HepG2 (cell line): ENCODE data around the gene TRMT1. TPM values are rescaled to one million over a fixed set of nuclear protein-coding genes. Genes with fewer than 3 reads are reported as not detected.
A peak's percentile ranks its signal among the peaks of the same experiment; 100 is the strongest.

Source experiments
- ARID2 ChIP-seq: sonication (generic); formaldehyde crosslinking; IDR thresholded peaks from 2 replicates; pipeline ENCODE4 v1.8.1; 2022; ENCODE audit warnings: mild to moderate bottlenecking, missing genetic modification reagents, borderline replicate concordance
- GABPA ChIP-seq, 2 experiments: IDR thresholded peaks; 2 replicates each; pipeline ENCODE4 v1.6.1; 2011 to 2016; ENCODE audit warnings: low read depth in 2 of 2, low read length in 1 of 2, missing biosample characterization in 1 of 2, missing genetic modification characterization in 1 of 2
- HES4 ChIP-seq: sonication (generic); formaldehyde crosslinking; IDR thresholded peaks from 2 replicates; pipeline ENCODE4 v1.9.0; 2021; ENCODE audit warnings: mild to moderate bottlenecking, missing genetic modification reagents, borderline replicate concordance
- HIVEP1 ChIP-seq: sonication (generic); formaldehyde crosslinking; IDR thresholded peaks from 2 replicates; pipeline ENCODE4 v1.4.0; 2020; ENCODE audit warnings: mild to moderate bottlenecking, missing genetic modification reagents
- HMGXB4 ChIP-seq, 2 experiments: sonication (generic) in 1 of 2; formaldehyde crosslinking in 1 of 2; IDR thresholded peaks; 2 replicates each; pipeline versions ENCODE4 v1.4.0 to v1.6.1; 2018 to 2020; ENCODE audit warnings: missing genetic modification reagents in 2 of 2, borderline replicate concordance in 1 of 2, low read depth in 1 of 2, mild to moderate bottlenecking in 1 of 2, missing biosample characterization in 1 of 2
- KAT7 ChIP-seq: IDR thresholded peaks from 2 replicates; pipeline ENCODE4 v1.6.1; 2018; ENCODE audit warnings: borderline replicate concordance, missing compliant biosample characterization
- KDM5B ChIP-seq: sonication (generic); formaldehyde crosslinking; IDR thresholded peaks from 2 replicates; pipeline ENCODE4 v1.4.0; 2020; ENCODE audit warnings: missing genetic modification reagents, mild to moderate bottlenecking, borderline replicate concordance
- MAFG ChIP-seq: sonication (generic); formaldehyde crosslinking; IDR thresholded peaks from 2 replicates; pipeline ENCODE4 v1.5.1; 2020; ENCODE audit warnings: mild to moderate bottlenecking, missing genetic modification reagents
- MLX ChIP-seq: IDR thresholded peaks from 2 replicates; pipeline ENCODE4 v1.6.1; 2016
- NFIC ChIP-seq: IDR thresholded peaks from 2 replicates; pipeline ENCODE4 v1.6.1; 2012; ENCODE audit warnings: mild to moderate bottlenecking, low read length, inconsistent platforms
- NR2F2 ChIP-seq: IDR thresholded peaks from 2 replicates; pipeline ENCODE4 v1.6.1; 2012; ENCODE audit warnings: low read depth, inconsistent platforms, borderline replicate concordance
- PAX8 ChIP-seq: sonication (generic); formaldehyde crosslinking; IDR thresholded peaks from 2 replicates; pipeline ENCODE4 v1.8.0; 2022; ENCODE audit warnings: mild to moderate bottlenecking, missing genetic modification reagents, borderline replicate concordance
- PPARG ChIP-seq: conservative IDR thresholded peaks from 2 replicates; pipeline ENCODE4 v1.6.1; 2016; ENCODE audit warnings: missing biosample characterization, missing genetic modification reagents
- SKIL ChIP-seq: sonication (generic); formaldehyde crosslinking; IDR thresholded peaks from 2 replicates; pipeline ENCODE4 v1.8.0; 2022; ENCODE audit warnings: missing genetic modification reagents, mild to moderate bottlenecking, moderate library complexity, borderline replicate concordance
- TBL1XR1 ChIP-seq: fragments of 150-350 bp; IDR thresholded peaks from 2 replicates; pipeline ENCODE4 v1.6.1; 2014; ENCODE audit warnings: borderline replicate concordance, low read length; ENCODE audit not compliant: partially characterized antibody
- TBX3 ChIP-seq: fragments of 450-650 bp; IDR thresholded peaks from 2 replicates; pipeline ENCODE4 v1.6.1; 2017; ENCODE audit warnings: antibody characterized with exemption, mild to moderate bottlenecking, inconsistent platforms, borderline replicate concordance
- ZBTB42 ChIP-seq: sonication (generic); formaldehyde crosslinking; IDR thresholded peaks from 2 replicates; pipeline ENCODE4 v1.5.0; 2020; ENCODE audit warnings: mild to moderate bottlenecking, missing genetic modification reagents
- ZBTB43 ChIP-seq: sonication (generic); formaldehyde crosslinking; conservative IDR thresholded peaks from 2 replicates; pipeline ENCODE4 v1.4.0; 2020; ENCODE audit warnings: missing genetic modification reagents
- ZNF276 ChIP-seq: sonication (generic); formaldehyde crosslinking; IDR thresholded peaks from 2 replicates; pipeline ENCODE4 v1.4.0; 2020; ENCODE audit warnings: mild to moderate bottlenecking, low read depth, missing genetic modification reagents
- ZNF333 ChIP-seq: sonication (generic); formaldehyde crosslinking; IDR thresholded peaks from 2 replicates; pipeline ENCODE4 v1.4.0; 2020; ENCODE audit warnings: mild to moderate bottlenecking, missing genetic modification reagents, borderline replicate concordance
- ZNF557 ChIP-seq: sonication (generic); formaldehyde crosslinking; IDR thresholded peaks from 2 replicates; pipeline ENCODE4 v1.4.0; 2020; ENCODE audit warnings: missing genetic modification reagents
- ZNF713 ChIP-seq: sonication (generic); formaldehyde crosslinking; IDR thresholded peaks from 2 replicates; pipeline ENCODE4 v1.4.0; 2020; ENCODE audit warnings: mild to moderate bottlenecking, missing genetic modification reagents
- polyA plus RNA-seq, 8 experiments: library from polyadenylated mRNA; depleted of rRNA in 3 of 8; stranded (reverse) in 7 of 8; unstranded in 1 of 8; fragments of >200 nt; fragmentation: Illumina TruSeq in 4 of 8; extraction: Trizol in 4 of 8; gene quantifications; 2 replicates each; pipeline versions ENCODE4 v1.2.1 to v1.2.3, GENCODE V29; 2011 to 2016; ENCODE audit warnings: low read depth in 4 of 8, missing spikeins in 1 of 8, mixed read lengths in 1 of 8; ENCODE audit not compliant: insufficient read depth in 1 of 8
- total RNA-seq, 5 experiments: library from RNA; depleted of rRNA; stranded (reverse); fragments of >200 nt; fragmentation: Illumina TruSeq; extraction: Trizol; gene quantifications; 2 replicates each; pipeline ENCODE4 v1.2.3, GENCODE V29; 2016; ENCODE audit warnings: low read depth in 1 of 5

The TRMT1 gene
- total and polyA plus RNA-seq, 2 of the 13 experiments (the other 11 are each of a cell fraction or from before 2014, with no cell fraction given), result 35.5 to 44.1 TPM

GRCh38 chr19:13154241-13154778 is 37.8 kb upstream of the TRMT1 start (continued):
- TF ChIP-seq HMGXB4 (CRISPR knock-in tag; IDR thresholded peaks at IDR 0.05; ENCODE audit: borderline replicate concordance in 1 of 2, low read depth in 1 of 2), result 0 out of 4 replicates have a peak, but pooled peaks of 1 of the 2 experiments have one; percentile 8
- TF ChIP-seq HES4 (CRISPR knock-in tag), result no peak; the same call in 1 of the 2 replicates
- no peak for TF ChIP-seq ZBTB43 (CRISPR knock-in tag)
- TF ChIP-seq KDM5B, result no peak
- no peak for TF ChIP-seq ZBTB42
- TF ChIP-seq NFIC, result no peak
- TF ChIP-seq MLX (CRISPR knock-in tag), result no peak
- TF ChIP-seq ZNF276 (CRISPR knock-in tag), result no peak
- TF ChIP-seq PPARG (CRISPR knock-in tag), result no peak
- TF ChIP-seq ZNF713 (CRISPR knock-in tag), result no peak
- no peak for TF ChIP-seq ZNF333 (CRISPR knock-in tag)
- no peak for TF ChIP-seq PAX8 (CRISPR knock-in tag)
- no peak for TF ChIP-seq TBX3
- TF ChIP-seq KAT7 (CRISPR knock-in tag), result 0 out of 2 replicates have a peak, but pooled peaks have one; percentile 16
- no peak for TF ChIP-seq ZNF557 (CRISPR knock-in tag)
- TF ChIP-seq MAFG, result no peak
- TF ChIP-seq TBL1XR1, result peak; percentile 1
- no peak for TF ChIP-seq ARID2
- no peak for TF ChIP-seq SKIL (CRISPR knock-in tag)
- TF ChIP-seq GABPA (IDR thresholded peaks at IDR 0.05; ENCODE audit: low read depth, low read length), result no peak
- TF ChIP-seq GABPA (CRISPR knock-in tag; IDR thresholded peaks at IDR 0.05; ENCODE audit: low read depth), result peak; percentile 39; the same call in 1 of the 2 replicates
- TF ChIP-seq NR2F2, result 0 out of 2 replicates have a peak, but pooled peaks have one; percentile 16
- TF ChIP-seq HIVEP1 (CRISPR knock-in tag), result peak; percentile 25; the same call in 1 of the 2 replicates
- TF ChIP-seq, all 625 proteins: peak for 61
